Measurements from ENCODE around the gene C17orf107. TPM values are rescaled to one million over a fixed set of nuclear protein-coding genes. Genes with fewer than 3 reads are reported as not detected.
A peak's percentile ranks its signal among the peaks of the same experiment; 100 is the strongest.
"Not testable (repeated sequence)": the region's sequence is repeated elsewhere in the genome, so short reads cannot be mapped to it uniquely, and the experiment has no call there.

Gene C17orf107
- total RNA-seq, 2 donors from 2014 or later, result 5.2 to 11.9 TPM

GRCh38 chr17:4853208-4853671, 46.1 kb upstream of the C17orf107 start:
- 64 to 97% methylated on average over 2 of the region's 2 CpGs for WGBS, 2 donors
- Histone ChIP-seq H3K4me1 (peaks cover 7% of the 10 kb centered on the region), H3K27me3 (no peaks in the 10 kb centered on the region), H3K27ac (no peak overlapping the region), H3K9me3 (no peaks in the 10 kb centered on the region), H3K4me3 (no peak overlapping the region), H3K36me3 (replicated peaks in 1 of 2; ENCODE audit: insufficient read depth in 1 of 2, low read depth in 2 of 2) (no peaks in the 10 kb centered on the region)
- no peak for TF ChIP-seq CTCF (IDR thresholded peaks at IDR 0.05)
- no peak for TF ChIP-seq POLR2A (IDR thresholded peaks at IDR 0.05)
- no peak for DNase-seq
- ATAC-seq, result no peak
- intact Hi-C loops (cut with DNase I), result no loop called here

- WGBS, 2 donors, result 96 to 97% methylated on average over 5 of the region's 5 CpGs
- Histone ChIP-seq H3K27ac (no peak overlapping the region), H3K4me3 (no peak overlapping the region), H3K36me3 (replicated peaks in 1 of 2; ENCODE audit: insufficient read depth in 1 of 2, low read depth in 2 of 2) (no peaks in the 10 kb centered on the region), H3K4me1 (peaks cover 15% of the 10 kb centered on the region), H3K27me3 (no peaks in the 10 kb centered on the region), H3K9me3 (no peaks in the 10 kb centered on the region)
- TF ChIP-seq CTCF (IDR thresholded peaks at IDR 0.05), result no peak
- TF ChIP-seq POLR2A (IDR thresholded peaks at IDR 0.05), result no peak
- ATAC-seq, result no peak
- no peak for DNase-seq
- intact Hi-C loops (cut with DNase I), result no loop called here
Observed at GRCh38 chr17:4854111-4854681, 45.1 kb upstream of the C17orf107 start.

- Histone ChIP-seq H3K36me3 (replicated peaks in 1 of 2; ENCODE audit: insufficient read depth in 1 of 2, low read depth in 2 of 2) (peaks cover 0 to 4% of the 10 kb centered on the region in 2 donors), H3K4me1 (peaks cover 17% of the 10 kb centered on the region), H3K27ac (no peak overlapping the region), H3K27me3 (no peaks in the 10 kb centered on the region), H3K4me3 (no peak overlapping the region), H3K9me3 (no peaks in the 10 kb centered on the region)
- TF ChIP-seq POLR2A (IDR thresholded peaks at IDR 0.05) (no peak), CTCF (IDR thresholded peaks at IDR 0.05) (no peak)
- no peak for DNase-seq
- 84 to 95% methylated on average over 13 to 17 of the region's 17 CpGs for WGBS, 2 donors
- no peak for ATAC-seq
- intact Hi-C loops (cut with DNase I), result no loop called here
Observed at GRCh38 chr17:4856271-4856936, 42.9 kb upstream of the C17orf107 start.

GRCh38 chr17:4856937-4857314, 42.4 kb upstream of the C17orf107 start:
- no peaks in the 10 kb centered on the region for H3K9me3 ChIP-seq
- H3K36me3 ChIP-seq (replicated peaks in 1 of 2; ENCODE audit: insufficient read depth in 1 of 2, low read depth in 2 of 2), result peaks cover 0 to 4% of the 10 kb centered on the region in 2 donors
- DNase-seq, result no peak
- no peak for TF ChIP-seq POLR2A (IDR thresholded peaks at IDR 0.05)
- no peak for TF ChIP-seq CTCF (IDR thresholded peaks at IDR 0.05)
- ATAC-seq, result no peak
- H3K27me3 ChIP-seq, result no peaks in the 10 kb centered on the region
- H3K4me1 ChIP-seq, result peaks cover 16% of the 10 kb centered on the region
- intact Hi-C loops (cut with DNase I), result no loop called here
- H3K4me3 ChIP-seq, result no peak overlapping the region
- H3K27ac ChIP-seq, result no peak overlapping the region
- WGBS, 2 donors, result 93% methylated on average over 6 of the region's 7 CpGs; no CpG with 5 or more reads in 1 of the 2 donors

- DNase-seq; H3K36me3 ChIP-seq (replicated peaks in 1 of 2; ENCODE audit: insufficient read depth in 1 of 2, low read depth in 2 of 2); H3K9me3 ChIP-seq; ATAC-seq; intact Hi-C loops (cut with DNase I); H3K27me3 ChIP-seq; H3K4me3 ChIP-seq: not testable (repeated sequence)
- H3K27ac ChIP-seq, result peak overlapping the region in 2 of 4 donors; percentile 57 to 71
- peaks cover 12% of the 10 kb centered on the region for H3K4me1 ChIP-seq
- 85 to 92% methylated on average over 4 to 7 of the region's 7 CpGs for WGBS, 2 donors
Observed at GRCh38 chr17:4857347-4857746, 42.0 kb upstream of the C17orf107 start.

All from body of pancreas (tissue), 4 donors.